SK-N-SH treated with all-trans-retinoic acid at 6 μM for 48 hours (cell line): ENCODE results near the gene PDGFRB.

Source experiments
- ARNTL ChIP-seq: fragments of 450-650 bp; formaldehyde crosslinking; IDR thresholded peaks from 2 replicates; pipeline ENCODE4 v1.5.0; 2020; ENCODE audit warnings: low read depth, mild to moderate bottlenecking, moderate library complexity, borderline replicate concordance
- CREB5 ChIP-seq: fragments of 250-450 bp; sonication (Bioruptor Pico); IDR thresholded peaks from 2 replicates; pipeline ENCODE4 v1.5.1; 2020; ENCODE audit warnings: low read depth, mild to moderate bottlenecking, moderate library complexity
- CSDC2 ChIP-seq: fragments of 250-450 bp; sonication (Bioruptor Pico); IDR thresholded peaks from 2 replicates; pipeline ENCODE4 v1.5.0; 2020; ENCODE audit warnings: mild to moderate bottlenecking, moderate library complexity
- OSR1 ChIP-seq: fragments of 250-450 bp; sonication (Bioruptor Pico); IDR thresholded peaks from 2 replicates; pipeline ENCODE4 v1.8.0; 2022; ENCODE audit warnings: moderate library complexity, mild to moderate bottlenecking, inconsistent platforms
- PATZ1 ChIP-seq: fragments of 250-450 bp; sonication (Bioruptor Pico); IDR thresholded peaks from 2 replicates; pipeline ENCODE4 v1.8.0; 2020; ENCODE audit warnings: mild to moderate bottlenecking, moderate library complexity, borderline replicate concordance
- RARB ChIP-seq: fragments of 250-450 bp; sonication (Bioruptor Pico); IDR thresholded peaks from 2 replicates; pipeline ENCODE4 v1.8.0; 2021; ENCODE audit warnings: mild to moderate bottlenecking, moderate library complexity
- TSHZ2 ChIP-seq: fragments of 250-450 bp; sonication (Bioruptor Pico); IDR thresholded peaks from 2 replicates; pipeline ENCODE4 v1.5.0; 2020; ENCODE audit warnings: mild to moderate bottlenecking, moderate library complexity
- ZC3H10 ChIP-seq: fragments of 250-450 bp; sonication (Bioruptor Pico); IDR thresholded peaks from 2 replicates; pipeline ENCODE4 v1.5.1; 2021; ENCODE audit warnings: mild to moderate bottlenecking, moderate library complexity
- ZFP30 ChIP-seq: fragments of 450-650 bp; formaldehyde crosslinking; IDR thresholded peaks from 2 replicates; pipeline ENCODE4 v1.5.0; 2022; ENCODE audit warnings: mild to moderate bottlenecking, moderate library complexity

GRCh38 chr5:150196986-150197385 is 41.3 kb upstream of the PDGFRB start:
- no peak for TF ChIP-seq OSR1
- TF ChIP-seq ZFP30 (CRISPR knock-in tag), result no peak
- TF ChIP-seq RARB, result no peak
- no peak for TF ChIP-seq CSDC2 (CRISPR knock-in tag)
- TF ChIP-seq PATZ1 (CRISPR knock-in tag), result no peak
- TF ChIP-seq ARNTL (CRISPR knock-in tag), result no peak
- TF ChIP-seq TSHZ2 (CRISPR knock-in tag), result no peak
- TF ChIP-seq CREB5 (CRISPR knock-in tag), result no peak
- TF ChIP-seq ZC3H10 (CRISPR knock-in tag), result no peak
